GM18511 (cell line): ENCODE measurements around the gene KRTAP17-1.

Source experiments
- ATAC-seq: cut with Tn5 transposase; IDR thresholded peaks from one replicate; pipeline ENCODE4 v1.9.1; 2021; ENCODE audit warnings: mild to moderate bottlenecking, moderate library complexity; ENCODE audit not compliant: unreplicated experiment

KRTAP17-1 gene

GRCh38 chr17:41333098-41333497, 17.6 kb upstream of the KRTAP17-1 start:
- ATAC-seq, result no peak

- no peak for ATAC-seq
Measured at GRCh38 chr17:41332239-41332638, 16.7 kb upstream of the KRTAP17-1 start.

GRCh38 chr17:41331606-41332005, 16.1 kb upstream of the KRTAP17-1 start:
- ATAC-seq, result no peak

DNA sequence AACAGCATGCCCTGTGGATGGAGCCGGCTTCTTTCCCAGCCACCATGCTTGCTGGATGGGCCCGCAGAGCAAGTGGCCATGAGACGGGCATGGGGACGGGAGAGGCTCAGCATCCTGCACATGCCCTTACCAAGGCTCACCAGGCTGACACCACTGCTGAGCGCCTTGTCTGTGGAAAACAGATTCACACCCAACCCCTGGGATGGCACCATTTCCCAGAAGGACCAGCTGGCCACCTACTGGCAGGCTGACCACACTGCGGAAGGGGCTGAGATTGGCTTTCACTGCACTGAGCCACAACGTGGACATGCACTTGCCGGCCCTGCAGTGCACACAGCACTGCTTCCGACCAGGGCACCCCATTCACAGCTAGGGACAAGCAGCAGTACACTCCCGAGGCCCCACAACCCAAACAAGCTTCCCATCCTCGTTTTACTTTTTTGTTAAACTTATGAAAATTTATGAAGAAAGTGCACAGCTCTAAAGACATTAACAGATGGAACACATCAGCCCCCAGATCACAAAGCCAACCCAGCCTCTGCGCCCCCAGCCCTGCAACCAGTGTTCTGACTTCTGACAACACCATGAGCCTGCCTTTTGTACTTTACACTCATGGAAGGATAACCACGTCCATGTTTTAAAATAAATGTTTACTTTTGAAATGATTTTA, 13.9 kb upstream of the KRTAP17-1 start:
- no peak for ATAC-seq

DNA sequence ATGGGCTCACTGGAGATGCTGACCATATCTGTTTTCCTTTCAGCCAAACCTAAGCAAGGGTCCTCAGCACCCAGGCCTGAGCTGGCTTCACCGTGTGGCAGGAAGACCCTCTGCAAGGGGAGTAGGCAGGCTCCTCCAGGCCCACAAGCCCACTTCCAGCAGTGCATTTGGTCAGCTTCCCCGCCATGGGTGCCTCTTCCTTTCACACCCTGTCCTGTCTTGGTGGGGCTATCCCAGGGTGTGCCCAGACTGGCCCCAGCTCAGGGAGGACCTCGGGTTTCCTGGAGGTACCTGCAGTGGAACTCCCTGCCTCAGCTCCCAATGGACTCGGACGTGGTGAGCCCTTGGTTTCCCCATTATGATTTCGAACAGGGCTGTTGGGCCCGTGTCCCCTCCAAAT, 12.7 kb upstream of the KRTAP17-1 start:
- no peak for ATAC-seq

GRCh38 chr17:41327411-41328120, 12.1 kb upstream of the KRTAP17-1 start:
- ATAC-seq, result no peak

DNA sequence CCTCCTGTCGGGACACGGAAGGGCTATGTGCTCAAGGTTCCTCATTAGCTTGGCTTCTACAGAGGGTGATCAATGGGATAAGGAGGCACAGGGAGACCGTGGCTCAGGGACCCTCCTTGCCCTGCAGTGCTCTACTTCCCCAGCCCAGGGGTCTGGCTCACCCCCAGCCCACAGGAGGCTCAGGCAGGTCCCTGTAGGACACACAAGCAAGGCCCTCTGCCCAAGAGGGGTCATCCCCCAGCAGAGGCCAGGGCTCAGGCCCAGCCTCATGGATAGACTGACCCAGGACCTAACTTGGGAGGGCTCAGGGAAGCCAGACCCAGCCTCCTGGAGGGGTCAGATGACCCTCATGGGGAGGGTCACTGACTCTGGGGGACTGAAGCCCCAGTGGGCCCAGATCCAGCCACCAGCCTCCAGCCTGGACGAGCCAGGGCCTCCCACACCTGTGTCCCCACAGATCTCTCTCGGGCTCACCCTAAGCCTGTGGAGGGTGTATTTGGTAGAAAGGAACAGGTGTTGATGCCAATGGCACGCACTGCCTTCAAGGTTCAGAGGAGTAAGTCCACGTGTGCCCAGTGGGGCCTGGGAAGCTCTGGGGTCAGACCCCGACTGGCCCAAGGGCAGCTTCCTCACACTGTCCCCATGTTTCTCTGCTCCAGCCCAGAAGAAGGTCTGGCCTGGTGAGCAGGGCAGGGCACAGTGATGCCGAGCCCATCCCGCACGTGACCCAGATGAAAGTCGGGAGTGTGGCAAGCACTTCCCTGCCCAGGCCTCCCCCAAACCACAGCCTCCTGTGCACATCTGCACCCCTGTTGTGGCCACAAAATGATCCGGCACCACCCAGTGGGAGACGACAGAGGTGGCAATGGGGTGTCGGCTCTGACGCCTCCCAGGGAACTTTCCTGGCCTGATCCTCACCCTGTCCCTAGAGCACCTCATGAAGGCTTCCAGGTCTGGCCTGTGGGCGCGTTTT, 10.9 kb upstream of the KRTAP17-1 start:
- ATAC-seq, result no peak

- no peak for ATAC-seq
Measured at GRCh38 chr17:41325611-41326010, 10.1 kb upstream of the KRTAP17-1 start.

- no peak for ATAC-seq
Measured at GRCh38 chr17:41325126-41325525, 9.6 kb upstream of the KRTAP17-1 start.

DNA sequence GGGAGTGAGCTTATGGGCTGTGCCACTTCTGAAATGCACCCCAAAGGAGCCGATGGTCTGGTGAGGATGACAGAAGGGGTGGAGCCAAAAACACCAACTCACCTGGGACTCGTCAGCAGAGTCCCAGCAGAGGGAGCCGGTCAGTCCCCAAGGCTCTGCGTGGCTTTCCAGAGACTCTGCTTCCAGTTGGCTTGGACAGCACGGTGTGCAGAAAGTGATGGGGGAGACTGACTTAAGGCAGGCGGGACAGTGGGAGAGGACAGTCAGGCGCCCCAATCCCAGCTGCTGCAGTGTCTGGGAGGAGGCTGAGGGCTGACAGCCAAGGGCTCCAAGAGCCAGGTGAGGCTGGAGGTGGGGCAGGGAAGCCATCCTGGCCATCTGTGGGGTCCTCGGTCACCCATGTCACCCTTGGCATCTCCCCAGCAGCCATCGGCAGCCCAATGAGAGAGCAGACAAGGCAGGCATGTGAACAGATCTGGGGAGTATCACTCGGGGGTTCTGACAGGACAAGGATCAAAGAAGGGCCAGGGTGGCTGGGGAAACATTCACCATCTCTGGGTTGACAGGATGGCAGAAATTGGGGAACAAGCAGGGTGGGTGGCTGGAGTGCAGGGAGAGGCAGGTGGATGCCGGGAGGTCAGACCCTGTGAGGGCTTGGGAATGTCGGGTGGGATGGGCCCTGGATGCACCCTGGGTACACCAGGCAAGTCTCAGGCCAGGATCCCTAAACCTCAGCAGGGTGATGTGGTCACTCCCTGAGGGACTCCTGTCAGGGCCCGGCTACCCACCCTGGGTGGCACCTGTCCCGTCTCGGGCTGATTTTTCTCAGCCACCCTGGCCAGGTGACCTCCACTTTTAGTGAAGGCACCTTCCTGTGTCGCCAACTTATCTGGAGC, 8.9 kb upstream of the KRTAP17-1 start:
- ATAC-seq, result no peak

DNA sequence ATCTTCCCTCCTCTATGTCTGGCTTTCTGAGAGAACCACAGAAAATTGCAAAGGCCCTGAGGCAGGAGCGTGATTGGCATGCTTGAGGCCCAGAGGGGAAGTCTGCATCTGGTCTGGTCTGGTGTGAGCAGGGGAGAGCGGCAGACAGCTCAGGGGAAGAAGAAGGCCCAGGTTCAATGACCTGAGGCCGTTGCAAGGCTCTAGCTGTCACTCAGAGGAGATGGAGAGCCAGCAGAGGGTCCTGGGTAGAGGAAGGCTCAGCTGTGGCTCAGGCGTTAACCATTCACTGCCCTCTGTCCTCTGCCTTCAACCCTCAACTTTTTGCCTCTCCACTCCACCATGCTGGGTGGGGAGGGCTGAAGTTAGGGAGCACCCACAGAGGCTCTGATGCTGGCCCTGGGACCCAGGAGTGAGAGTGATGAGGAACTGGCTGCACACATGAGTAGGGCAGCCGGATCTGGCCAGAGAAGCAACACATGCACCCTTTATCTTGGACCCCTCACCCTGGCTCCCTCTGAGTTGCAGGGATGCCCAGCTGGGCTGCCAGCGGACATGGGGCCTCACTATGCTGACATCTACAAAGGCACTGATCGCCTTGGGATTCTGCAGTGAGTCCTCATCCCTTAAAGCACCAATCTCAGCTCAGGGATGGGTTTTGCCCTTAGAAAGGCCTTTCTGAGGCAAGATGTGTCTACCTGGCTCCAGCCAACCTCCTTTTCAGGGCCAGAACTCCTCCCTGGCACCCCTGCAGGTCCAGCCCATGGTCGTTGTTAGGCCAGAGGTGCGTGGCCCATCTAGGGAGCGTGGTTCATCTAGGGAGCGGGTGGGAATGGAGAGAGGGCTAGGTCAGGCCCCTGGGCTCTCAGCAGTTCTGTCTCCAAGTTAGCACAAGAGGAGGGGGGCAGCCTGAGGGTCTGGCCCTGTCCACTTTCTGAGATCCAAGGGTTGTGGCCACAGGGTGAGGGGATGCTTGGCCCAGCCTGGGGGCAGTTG, 7.7 kb upstream of the KRTAP17-1 start:
- no peak for ATAC-seq

DNA sequence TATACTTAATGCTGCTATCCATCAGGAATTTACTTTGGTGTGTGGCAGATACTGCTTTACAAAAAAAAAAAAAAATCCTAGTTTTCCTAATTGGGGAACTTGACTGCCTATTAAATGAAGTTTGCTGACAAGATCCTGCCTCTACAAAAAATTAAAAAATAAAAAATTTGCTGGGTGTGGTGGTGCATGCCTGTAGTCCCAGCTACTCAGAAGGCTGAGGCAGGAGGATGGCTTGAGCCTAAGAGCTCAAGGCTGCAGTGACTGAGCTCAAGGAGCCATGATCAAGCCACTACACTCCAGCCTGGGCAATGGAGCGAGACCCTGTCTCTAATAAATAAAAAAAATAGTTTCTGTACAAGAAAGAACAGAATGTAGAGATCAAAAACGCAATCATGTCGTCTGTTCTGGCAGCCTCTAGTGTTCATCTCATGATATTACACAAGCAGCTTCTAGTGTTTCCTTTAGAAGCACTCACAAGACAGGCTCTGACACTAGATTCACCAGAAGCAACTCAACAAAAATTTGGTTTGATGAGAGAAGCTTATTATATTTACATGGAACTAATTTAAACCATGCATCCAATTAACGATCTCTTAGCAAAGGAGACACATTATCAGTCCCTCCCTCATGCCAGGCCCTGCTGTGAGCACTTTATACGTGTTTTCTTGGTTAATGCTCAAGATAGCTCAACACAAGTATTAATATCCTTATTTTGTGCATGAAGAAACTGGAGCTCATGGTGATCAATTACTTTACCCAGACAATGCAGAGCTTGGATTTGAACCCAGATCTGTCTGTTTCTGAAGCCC, 6.8 kb upstream of the KRTAP17-1 start:
- no peak for ATAC-seq

- ATAC-seq, result no peak
Measured at GRCh38 chr17:41318231-41318630, 2.7 kb upstream of the KRTAP17-1 start.

DNA sequence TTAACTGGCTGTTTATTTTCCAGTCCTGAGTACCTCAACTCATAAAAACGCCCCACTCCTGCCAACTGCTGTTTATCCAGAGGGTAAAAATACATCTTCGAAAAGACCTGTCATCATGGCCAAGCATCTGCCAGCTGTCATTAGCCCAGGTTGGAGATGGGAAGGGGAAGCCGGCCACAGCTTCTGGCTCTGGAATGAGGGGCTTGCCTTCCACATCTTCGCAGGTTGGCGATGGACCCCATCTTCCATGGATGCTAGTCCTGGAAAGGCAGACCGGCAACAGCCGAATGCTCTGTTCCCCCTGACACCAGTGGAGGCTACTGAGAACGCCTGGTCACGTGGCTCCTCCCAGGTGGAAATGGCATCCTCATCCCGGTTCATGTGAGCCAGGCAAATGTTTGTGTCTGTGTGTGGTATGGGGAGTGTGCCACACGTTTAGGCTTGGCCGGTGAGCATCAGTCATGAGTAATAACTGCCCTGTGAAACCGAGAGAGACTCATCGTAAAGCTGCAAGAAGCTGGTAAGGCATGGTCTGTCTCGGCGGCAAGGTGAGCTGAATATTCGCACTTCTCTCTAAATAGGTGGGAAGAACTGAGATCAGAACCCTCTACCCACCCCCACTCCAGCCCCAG, 420 bp upstream of the KRTAP17-1 start:
- ATAC-seq, result no peak

DNA sequence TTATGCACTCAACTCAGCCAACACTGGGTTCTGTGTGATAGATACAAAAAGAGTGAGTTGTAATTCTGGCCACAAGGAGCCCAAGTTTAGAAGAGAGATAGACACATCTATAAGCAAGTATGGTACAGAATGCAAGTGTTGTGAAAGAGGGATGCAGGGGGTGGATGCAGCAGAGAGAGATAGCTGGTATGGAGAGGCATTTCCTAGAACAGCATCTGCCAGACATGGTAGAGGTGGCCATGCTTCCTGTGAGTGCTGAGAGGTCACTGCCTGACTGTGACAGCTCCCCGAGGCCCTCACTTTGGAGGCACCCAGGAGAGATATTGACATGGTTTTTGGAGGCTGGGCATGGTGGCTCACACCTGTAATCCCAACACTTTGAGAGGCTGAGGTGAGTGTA, 4.4 kb downstream of the KRTAP17-1 start:
- ATAC-seq, result no peak

DNA sequence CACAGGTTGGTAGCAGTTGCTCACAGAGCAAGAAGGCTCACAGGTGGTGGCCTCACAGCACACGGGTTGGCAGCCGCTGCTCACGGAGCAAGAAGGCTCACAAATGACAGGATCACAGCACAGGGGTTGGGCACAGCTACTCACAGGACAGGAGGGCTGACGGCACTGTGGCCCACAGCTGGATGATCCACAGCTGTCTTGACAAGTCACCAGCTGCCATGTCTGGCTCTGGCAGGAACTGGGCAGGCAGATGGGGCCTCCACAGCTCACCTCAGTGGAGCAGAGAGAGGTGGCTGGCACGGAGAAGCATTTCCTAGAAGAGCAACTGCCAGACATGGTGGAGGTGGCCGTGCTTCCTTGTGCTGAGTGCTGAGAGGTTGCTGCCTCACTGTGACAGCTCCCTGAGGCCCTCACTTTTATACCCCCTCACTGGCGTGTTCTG, 6.6 kb downstream of the KRTAP17-1 start, which contains the start of gene KRTAP16-1:
KRTAP16-1 (minus strand) TSS at position 392 of the 442 bp plus-strand sequence; CDS start at position 336, 56 bp downstream.
- no peak for ATAC-seq

DNA sequence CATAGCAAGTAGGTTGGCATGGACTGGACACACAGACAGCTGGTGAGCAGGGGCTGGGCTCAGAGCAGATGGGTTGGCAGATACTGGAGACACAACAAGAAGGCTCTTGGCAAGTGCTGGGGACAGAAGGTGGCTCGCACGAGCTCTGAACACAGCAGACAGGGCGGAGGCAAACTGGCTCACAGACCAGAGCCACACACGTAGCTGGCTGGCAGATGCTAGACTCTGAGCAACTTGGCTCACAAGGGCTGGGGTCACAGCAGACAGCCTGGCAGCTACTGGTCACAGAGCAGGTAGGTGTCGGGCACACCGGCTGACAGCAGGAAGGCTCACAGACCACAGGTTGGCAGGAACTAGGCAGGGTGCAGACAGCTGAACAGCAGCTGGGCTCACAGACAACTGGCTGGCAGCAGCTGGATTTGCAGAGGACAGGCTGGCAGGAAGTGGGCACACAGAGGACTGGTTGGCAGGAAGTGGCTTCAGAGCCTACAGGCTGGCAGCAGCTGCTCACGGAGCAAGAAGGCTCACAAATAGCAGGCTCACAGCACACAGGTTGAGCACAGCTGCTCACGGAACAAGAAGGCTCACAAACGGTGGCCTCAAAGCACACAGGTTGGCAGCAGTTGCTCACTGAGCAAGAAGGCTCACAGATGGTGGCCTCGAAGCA, 7.1 kb downstream of the KRTAP17-1 start:
- ATAC-seq, result no peak
